GM21529 (cell line): ENCODE measurements around the gene TTYH2.

Experiments
- ATAC-seq: cut with Tn5 transposase; IDR thresholded peaks from one replicate; pipeline ENCODE4 v1.9.1; 2021; ENCODE audit not compliant: unreplicated experiment

The TTYH2 gene

GRCh38 chr17:74192950-74193781 lies 20.2 kb upstream of the TTYH2 start:
- no peak for ATAC-seq

DNA sequence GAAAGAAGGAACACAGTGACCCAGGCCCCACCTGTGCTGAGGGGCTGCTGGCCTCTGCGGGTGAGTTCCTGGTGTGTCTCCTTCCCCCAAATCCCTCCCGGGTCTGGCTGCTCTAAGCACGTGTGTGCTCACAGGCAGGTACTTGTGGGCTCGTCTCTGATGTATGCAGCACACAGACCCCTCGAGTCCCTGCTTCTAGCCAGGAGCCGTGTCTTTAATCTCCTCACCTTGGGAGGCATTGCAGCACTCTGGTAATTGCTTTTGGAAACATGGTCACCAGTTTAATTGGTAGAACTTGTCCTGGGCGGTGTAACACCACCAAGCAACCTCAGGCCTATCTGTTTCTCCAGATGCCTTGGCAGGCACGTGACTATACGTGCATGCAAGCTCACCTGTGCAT lies 18.7 kb upstream of the TTYH2 start:
- ATAC-seq: no peak

GRCh38 chr17:74196541-74197317 lies 16.6 kb upstream of the TTYH2 start:
- ATAC-seq: no peak

- no peak for ATAC-seq
Measured at GRCh38 chr17:74197801-74198200, 15.6 kb upstream of the TTYH2 start.

GRCh38 chr17:74198694-74199093 lies 14.7 kb upstream of the TTYH2 start:
- ATAC-seq: no peak

GRCh38 chr17:74199306-74200092 lies 13.9 kb upstream of the TTYH2 start:
- ATAC-seq: peak; percentile 41

GRCh38 chr17:74200112-74200511 lies 13.3 kb upstream of the TTYH2 start:
- ATAC-seq: no peak

DNA sequence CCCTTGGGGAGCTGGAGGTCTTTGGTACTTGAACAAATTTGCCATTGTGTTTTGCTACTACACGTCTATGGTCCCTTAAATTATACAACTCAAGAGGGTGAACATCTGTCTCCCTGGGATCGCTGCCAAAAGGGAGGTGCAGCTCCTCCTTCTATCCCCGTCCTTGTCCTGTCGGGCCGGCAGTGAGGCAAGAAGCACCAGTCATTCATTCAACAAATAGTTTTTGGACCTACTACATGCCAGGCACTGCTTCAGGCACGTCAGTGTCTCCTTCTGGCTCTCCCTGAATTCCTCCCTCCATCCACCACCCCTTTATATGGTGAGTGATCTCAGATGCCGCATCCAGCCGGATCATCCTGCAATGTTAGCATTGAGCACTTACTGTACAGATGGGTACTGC lies 12.1 kb upstream of the TTYH2 start:
- ATAC-seq: no peak

GRCh38 chr17:74201948-74202347 lies 11.4 kb upstream of the TTYH2 start:
- ATAC-seq: no peak

GRCh38 chr17:74202938-74203337 lies 10.4 kb upstream of the TTYH2 start:
- no peak for ATAC-seq

- ATAC-seq: peak; percentile 66
Measured at GRCh38 chr17:74203439-74204240, 9.7 kb upstream of the TTYH2 start, which contains the start of gene RPL38. RPL38 (plus strand) TSS chr17:74203678; CDS start chr17:74203956, 278 bp downstream.

GRCh38 chr17:74204474-74204873 lies 8.9 kb upstream of the TTYH2 start:
- no peak for ATAC-seq

GRCh38 chr17:74205274-74205673 lies 8.1 kb upstream of the TTYH2 start:
- no peak for ATAC-seq

DNA sequence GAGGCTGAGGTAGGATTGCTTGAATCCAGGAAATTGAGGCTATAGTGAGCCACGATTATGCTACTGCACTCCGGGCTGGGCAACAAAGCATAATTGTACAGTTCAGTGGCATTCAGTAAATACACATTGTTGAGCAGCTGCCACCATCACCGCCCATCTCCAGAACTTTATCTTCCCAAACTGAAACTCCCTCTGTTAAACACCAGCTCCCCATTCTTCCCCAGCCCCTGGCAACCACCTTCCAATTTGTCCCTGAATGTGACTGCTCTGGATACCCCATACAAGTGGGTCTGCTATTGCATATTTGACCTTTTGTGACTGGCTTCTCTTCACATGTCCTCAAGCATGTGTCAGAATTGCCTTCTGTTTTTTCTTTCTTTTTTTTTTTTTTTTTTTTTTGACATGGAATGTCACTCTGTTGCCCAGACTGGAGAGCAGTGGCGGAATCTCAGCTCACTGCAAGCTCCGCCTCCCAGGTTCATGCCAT lies 7.0 kb upstream of the TTYH2 start:
- ATAC-seq: no peak

- no peak for ATAC-seq
Measured at GRCh38 chr17:74210191-74211140, 2.9 kb upstream of the TTYH2 start.

DNA sequence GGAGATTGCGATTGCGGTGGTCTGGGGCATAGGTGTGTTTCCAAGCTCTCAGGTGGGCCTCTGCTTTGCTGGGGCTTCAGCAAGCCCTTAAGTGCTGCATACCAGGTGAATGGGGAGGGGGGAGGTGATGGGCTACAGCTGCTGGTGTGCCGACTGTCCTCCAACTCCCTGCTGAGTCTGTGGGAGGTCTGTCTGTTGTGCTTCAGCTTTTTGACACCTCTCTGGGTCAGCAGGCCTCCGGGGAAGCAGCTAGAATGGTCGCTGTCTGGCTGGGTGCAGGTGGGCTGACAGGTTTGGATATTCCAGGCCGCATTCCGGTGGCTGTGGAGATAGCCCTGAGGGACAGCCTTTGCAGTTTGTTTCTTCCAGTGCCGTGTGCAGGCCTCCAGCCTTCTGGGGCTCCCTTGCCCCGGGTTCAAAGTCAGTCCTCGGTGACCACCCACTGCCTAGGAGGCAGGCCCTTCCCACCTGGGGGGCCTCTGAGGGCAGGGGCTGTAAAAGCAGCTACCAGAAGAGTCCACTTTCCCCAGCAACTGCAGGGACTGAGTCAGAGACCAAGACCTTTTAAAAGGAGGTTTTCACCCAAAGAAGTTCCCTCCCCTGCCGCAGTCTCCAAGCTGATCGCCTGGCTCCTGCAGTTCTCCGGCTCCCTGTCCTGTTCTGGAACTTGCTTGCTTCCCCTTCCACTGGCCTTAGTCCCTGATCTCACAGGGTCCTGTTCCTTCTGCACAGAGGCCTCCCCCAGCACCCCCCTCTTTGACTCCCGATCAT lies 2.0 kb upstream of the TTYH2 start:
- ATAC-seq: no peak

GRCh38 chr17:74211912-74212208 lies 1.5 kb upstream of the TTYH2 start:
- no peak for ATAC-seq

DNA sequence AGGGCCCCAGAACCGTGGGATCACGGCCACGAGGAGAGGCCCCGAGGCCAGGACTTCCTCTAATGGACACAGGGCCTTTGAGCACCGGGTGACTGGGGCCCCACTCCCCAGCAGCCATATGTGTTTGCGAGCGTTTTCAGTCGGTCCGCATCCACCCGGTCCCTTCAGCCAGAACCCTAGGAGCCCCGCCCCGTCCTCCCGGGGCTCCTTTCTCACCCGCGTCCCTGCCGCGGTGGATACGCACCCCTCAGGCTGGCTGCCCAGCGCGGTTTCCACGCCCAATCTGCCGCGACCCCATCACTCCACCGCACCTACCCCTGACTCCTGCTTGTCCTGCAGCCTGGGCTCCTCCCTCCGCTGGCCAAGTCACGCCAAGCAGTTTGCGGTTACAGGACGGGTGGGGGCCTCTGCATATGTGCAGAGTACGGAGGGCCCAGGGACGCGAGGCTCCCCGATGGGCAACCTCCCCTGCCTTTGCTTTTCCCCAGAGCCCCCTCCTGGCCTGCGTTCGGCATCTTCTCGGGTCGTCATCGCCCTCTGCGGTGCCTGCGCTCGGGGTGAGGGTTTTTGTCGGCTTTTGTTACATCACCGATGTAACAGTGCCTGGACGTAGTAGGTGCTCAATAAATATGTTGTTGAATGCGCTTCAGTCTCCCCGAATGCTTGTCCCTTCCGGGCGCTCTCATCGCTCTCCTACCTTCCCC lies 1.0 kb upstream of the TTYH2 start:
- peak; percentile 0 for ATAC-seq
